NB4 (cell line): ENCODE measurements around the gene TTC39B.

ENCODE experiments used
- POLR2A ChIP-seq: IDR thresholded peaks from 2 replicates; pipeline ENCODE4 v1.6.1; 2011; ENCODE audit warnings: mild to moderate bottlenecking; ENCODE audit not compliant: insufficient read length; ENCODE audit errors: extremely low read depth
- TF ChIP-seq, protein P1 (sequence below): IDR thresholded peaks from one replicate; pipeline ENCODE4 v1.5.1; 2012; ENCODE audit warnings: low read depth, low read length

DNA sequence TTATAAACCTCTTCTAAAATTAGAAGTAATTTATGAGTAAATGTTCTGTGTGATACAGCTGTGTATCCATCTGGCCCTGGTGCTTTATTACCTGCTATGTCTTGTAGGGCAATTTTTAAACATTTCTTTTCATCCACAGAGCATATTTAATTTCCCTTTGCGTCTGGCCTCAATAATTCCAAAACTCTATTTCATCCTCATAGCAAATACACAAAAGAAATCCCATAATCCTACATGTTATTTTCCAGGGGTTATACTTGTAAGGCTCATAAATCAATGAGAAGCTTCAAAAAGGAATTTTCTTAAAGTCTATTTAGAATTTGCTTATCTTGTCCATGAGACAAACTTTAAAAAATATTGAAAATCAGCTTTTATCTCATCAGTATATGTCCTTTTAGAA is 167.0 kb downstream of the TTC39B start:
- TF ChIP-seq, protein P1, sequence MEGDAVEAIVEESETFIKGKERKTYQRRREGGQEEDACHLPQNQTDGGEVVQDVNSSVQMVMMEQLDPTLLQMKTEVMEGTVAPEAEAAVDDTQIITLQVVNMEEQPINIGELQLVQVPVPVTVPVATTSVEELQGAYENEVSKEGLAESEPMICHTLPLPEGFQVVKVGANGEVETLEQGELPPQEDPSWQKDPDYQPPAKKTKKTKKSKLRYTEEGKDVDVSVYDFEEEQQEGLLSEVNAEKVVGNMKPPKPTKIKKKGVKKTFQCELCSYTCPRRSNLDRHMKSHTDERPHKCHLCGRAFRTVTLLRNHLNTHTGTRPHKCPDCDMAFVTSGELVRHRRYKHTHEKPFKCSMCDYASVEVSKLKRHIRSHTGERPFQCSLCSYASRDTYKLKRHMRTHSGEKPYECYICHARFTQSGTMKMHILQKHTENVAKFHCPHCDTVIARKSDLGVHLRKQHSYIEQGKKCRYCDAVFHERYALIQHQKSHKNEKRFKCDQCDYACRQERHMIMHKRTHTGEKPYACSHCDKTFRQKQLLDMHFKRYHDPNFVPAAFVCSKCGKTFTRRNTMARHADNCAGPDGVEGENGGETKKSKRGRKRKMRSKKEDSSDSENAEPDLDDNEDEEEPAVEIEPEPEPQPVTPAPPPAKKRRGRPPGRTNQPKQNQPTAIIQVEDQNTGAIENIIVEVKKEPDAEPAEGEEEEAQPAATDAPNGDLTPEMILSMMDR: no peak
- TF ChIP-seq POLR2A: no peak
